ENCODE data around the gene NAT14. TPM values are rescaled to one million over a fixed set of nuclear protein-coding genes. Genes with fewer than 3 reads are reported as not detected.
A peak's percentile ranks its signal among the peaks of the same experiment; 100 is the strongest.

The NAT14 gene
- total RNA-seq, 1 experiment from 2014 or later, result 87.7 TPM

DNA sequence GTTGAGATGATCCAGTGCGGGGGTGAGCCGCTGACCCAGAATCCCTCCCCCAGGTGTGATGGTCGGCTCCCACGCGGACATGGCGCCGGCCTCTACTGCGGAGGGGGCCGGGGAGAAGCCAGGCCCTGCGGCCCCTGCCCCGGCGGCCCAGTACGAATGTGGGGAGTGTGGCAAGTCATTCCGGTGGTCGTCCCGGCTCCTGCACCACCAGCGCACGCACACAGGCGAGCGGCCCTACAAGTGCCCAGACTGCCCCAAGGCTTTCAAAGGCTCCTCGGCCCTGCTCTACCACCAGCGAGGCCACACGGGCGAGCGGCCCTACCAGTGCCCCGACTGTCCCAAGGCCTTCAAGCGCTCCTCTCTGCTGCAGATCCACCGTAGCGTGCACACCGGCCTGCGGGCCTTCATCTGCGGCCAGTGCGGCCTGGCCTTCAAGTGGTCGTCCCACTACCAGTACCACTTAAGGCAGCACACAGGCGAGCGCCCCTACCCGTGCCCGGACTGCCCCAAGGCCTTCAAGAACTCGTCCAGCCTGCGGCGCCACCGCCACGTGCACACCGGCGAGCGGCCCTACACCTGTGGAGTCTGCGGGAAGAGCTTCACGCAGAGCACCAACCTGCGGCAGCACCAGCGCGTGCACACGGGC, 3.7 kb upstream of the NAT14 start:
- Mint-ChIP-seq H3K9me3 (no peaks in the 10 kb centered on the region), H3K4me3 (peak overlapping the region; percentile 25; the same call in 1 of the 2 replicates), H3K4me1 (peaks cover 19% of the 10 kb centered on the region), H3K36me3 (no peaks in the 10 kb centered on the region), H3K27me3 (ENCODE audit: low read depth) (no peaks in the 10 kb centered on the region), H3K27ac (no peak overlapping the region)
- CTCF ChIA-PET, result interaction anchor here (1.3 to 13.5 kb wide), 2 partner anchors 14 to 23 kb away, joined by 13 to 96 read pairs; no protein-coding TSS in a partner anchor
- ATAC-seq, result no peak
- POLR2A ChIA-PET, result no interaction called here
- no peak for DNase-seq (ENCODE audit: low spot score)
- TF ChIP-seq GRHL2 (CRISPR knock-in tag; IDR thresholded peaks at IDR 0.05; ENCODE audit: insufficient replicate concordance, severe bottlenecking), result no peak
- TF ChIP-seq, protein P1, sequence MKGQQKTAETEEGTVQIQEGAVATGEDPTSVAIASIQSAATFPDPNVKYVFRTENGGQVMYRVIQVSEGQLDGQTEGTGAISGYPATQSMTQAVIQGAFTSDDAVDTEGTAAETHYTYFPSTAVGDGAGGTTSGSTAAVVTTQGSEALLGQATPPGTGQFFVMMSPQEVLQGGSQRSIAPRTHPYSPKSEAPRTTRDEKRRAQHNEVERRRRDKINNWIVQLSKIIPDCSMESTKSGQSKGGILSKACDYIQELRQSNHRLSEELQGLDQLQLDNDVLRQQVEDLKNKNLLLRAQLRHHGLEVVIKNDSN (CRISPR knock-in tag; IDR thresholded peaks at IDR 0.05), result no peak
- TF ChIP-seq GABPB1 (CRISPR knock-in tag; IDR thresholded peaks at IDR 0.05), result no peak
- no peak for TF ChIP-seq NFE2L1 (CRISPR knock-in tag; IDR thresholded peaks at IDR 0.05)
- no peak for TF ChIP-seq IRF2 (CRISPR knock-in tag; IDR thresholded peaks at IDR 0.05; ENCODE audit: borderline replicate concordance, low read depth)
- TF ChIP-seq FOXP1 (CRISPR knock-in tag; IDR thresholded peaks at IDR 0.05; ENCODE audit: borderline replicate concordance), result no peak
- 0 out of 2 replicates have a peak, but pooled peaks have one; percentile 2 for TF ChIP-seq ZNF121 (CRISPR knock-in tag; IDR thresholded peaks at IDR 0.05)
- no peak for TF ChIP-seq SP1 (CRISPR knock-in tag; conservative IDR thresholded peaks at IDR 0.05)
- TF ChIP-seq ETV6 (CRISPR knock-in tag; IDR thresholded peaks at IDR 0.05), result 0 out of 2 replicates have a peak, but pooled peaks have one; percentile 29
- TF ChIP-seq TEAD1 (CRISPR knock-in tag; IDR thresholded peaks at IDR 0.05), result no peak
- TF ChIP-seq, protein P2, sequence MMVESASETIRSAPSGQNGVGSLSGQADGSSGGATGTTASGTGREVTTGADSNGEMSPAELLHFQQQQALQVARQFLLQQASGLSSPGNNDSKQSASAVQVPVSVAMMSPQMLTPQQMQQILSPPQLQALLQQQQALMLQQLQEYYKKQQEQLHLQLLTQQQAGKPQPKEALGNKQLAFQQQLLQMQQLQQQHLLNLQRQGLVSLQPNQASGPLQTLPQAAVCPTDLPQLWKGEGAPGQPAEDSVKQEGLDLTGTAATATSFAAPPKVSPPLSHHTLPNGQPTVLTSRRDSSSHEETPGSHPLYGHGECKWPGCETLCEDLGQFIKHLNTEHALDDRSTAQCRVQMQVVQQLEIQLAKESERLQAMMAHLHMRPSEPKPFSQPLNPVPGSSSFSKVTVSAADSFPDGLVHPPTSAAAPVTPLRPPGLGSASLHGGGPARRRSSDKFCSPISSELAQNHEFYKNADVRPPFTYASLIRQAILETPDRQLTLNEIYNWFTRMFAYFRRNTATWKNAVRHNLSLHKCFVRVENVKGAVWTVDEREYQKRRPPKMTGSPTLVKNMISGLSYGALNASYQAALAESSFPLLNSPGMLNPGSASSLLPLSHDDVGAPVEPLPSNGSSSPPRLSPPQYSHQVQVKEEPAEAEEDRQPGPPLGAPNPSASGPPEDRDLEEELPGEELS (CRISPR knock-in tag; IDR thresholded peaks at IDR 0.05), result no peak
- TF ChIP-seq, protein P3, sequence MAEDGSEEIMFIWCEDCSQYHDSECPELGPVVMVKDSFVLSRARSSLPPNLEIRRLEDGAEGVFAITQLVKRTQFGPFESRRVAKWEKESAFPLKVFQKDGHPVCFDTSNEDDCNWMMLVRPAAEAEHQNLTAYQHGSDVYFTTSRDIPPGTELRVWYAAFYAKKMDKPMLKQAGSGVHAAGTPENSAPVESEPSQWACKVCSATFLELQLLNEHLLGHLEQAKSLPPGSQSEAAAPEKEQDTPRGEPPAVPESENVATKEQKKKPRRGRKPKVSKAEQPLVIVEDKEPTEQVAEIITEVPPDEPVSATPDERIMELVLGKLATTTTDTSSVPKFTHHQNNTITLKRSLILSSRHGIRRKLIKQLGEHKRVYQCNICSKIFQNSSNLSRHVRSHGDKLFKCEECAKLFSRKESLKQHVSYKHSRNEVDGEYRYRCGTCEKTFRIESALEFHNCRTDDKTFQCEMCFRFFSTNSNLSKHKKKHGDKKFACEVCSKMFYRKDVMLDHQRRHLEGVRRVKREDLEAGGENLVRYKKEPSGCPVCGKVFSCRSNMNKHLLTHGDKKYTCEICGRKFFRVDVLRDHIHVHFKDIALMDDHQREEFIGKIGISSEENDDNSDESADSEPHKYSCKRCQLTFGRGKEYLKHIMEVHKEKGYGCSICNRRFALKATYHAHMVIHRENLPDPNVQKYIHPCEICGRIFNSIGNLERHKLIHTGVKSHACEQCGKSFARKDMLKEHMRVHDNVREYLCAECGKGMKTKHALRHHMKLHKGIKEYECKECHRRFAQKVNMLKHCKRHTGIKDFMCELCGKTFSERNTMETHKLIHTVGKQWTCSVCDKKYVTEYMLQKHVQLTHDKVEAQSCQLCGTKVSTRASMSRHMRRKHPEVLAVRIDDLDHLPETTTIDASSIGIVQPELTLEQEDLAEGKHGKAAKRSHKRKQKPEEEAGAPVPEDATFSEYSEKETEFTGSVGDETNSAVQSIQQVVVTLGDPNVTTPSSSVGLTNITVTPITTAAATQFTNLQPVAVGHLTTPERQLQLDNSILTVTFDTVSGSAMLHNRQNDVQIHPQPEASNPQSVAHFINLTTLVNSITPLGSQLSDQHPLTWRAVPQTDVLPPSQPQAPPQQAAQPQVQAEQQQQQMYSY (CRISPR knock-in tag; IDR thresholded peaks at IDR 0.05), result no peak
- TF ChIP-seq, protein P4, sequence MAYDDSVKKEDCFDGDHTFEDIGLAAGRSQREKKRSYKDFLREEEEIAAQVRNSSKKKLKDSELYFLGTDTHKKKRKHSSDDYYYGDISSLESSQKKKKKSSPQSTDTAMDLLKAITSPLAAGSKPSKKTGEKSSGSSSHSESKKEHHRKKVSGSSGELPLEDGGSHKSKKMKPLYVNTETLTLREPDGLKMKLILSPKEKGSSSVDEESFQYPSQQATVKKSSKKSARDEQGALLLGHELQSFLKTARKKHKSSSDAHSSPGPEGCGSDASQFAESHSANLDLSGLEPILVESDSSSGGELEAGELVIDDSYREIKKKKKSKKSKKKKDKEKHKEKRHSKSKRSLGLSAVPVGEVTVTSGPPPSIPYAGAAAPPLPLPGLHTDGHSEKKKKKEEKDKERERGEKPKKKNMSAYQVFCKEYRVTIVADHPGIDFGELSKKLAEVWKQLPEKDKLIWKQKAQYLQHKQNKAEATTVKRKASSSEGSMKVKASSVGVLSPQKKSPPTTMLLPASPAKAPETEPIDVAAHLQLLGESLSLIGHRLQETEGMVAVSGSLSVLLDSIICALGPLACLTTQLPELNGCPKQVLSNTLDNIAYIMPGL (CRISPR knock-in tag; IDR thresholded peaks at IDR 0.05), result no peak
- TF ChIP-seq, protein P5, sequence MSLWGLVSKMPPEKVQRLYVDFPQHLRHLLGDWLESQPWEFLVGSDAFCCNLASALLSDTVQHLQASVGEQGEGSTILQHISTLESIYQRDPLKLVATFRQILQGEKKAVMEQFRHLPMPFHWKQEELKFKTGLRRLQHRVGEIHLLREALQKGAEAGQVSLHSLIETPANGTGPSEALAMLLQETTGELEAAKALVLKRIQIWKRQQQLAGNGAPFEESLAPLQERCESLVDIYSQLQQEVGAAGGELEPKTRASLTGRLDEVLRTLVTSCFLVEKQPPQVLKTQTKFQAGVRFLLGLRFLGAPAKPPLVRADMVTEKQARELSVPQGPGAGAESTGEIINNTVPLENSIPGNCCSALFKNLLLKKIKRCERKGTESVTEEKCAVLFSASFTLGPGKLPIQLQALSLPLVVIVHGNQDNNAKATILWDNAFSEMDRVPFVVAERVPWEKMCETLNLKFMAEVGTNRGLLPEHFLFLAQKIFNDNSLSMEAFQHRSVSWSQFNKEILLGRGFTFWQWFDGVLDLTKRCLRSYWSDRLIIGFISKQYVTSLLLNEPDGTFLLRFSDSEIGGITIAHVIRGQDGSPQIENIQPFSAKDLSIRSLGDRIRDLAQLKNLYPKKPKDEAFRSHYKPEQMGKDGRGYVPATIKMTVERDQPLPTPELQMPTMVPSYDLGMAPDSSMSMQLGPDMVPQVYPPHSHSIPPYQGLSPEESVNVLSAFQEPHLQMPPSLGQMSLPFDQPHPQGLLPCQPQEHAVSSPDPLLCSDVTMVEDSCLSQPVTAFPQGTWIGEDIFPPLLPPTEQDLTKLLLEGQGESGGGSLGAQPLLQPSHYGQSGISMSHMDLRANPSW (CRISPR knock-in tag; conservative IDR thresholded peaks at IDR 0.05; ENCODE audit: low read depth), result no peak
- TF ChIP-seq ELF4 (CRISPR knock-in tag; IDR thresholded peaks at IDR 0.05; ENCODE audit: low read depth), result no peak
- TF ChIP-seq, protein P6, sequence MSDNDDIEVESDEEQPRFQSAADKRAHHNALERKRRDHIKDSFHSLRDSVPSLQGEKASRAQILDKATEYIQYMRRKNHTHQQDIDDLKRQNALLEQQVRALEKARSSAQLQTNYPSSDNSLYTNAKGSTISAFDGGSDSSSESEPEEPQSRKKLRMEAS (CRISPR knock-in tag; IDR thresholded peaks at IDR 0.05), result peak; percentile 74
- TF ChIP-seq NR2C2 (CRISPR knock-in tag; IDR thresholded peaks at IDR 0.05), result no peak
- no peak for TF ChIP-seq SOX15 (CRISPR knock-in tag; IDR thresholded peaks at IDR 0.05)
- TF ChIP-seq ZNF423 (CRISPR knock-in tag; IDR thresholded peaks at IDR 0.05), result no peak
- TF ChIP-seq, protein P7, sequence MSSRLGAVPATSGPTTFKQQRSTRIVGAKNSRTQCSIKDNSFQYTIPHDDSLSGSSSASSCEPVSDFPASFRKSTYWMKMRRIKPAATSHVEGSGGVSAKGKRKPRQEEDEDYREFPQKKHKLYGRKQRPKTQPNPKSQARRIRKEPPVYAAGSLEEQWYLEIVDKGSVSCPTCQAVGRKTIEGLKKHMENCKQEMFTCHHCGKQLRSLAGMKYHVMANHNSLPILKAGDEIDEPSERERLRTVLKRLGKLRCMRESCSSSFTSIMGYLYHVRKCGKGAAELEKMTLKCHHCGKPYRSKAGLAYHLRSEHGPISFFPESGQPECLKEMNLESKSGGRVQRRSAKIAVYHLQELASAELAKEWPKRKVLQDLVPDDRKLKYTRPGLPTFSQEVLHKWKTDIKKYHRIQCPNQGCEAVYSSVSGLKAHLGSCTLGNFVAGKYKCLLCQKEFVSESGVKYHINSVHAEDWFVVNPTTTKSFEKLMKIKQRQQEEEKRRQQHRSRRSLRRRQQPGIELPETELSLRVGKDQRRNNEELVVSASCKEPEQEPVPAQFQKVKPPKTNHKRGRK (CRISPR knock-in tag; IDR thresholded peaks at IDR 0.05; ENCODE audit: borderline replicate concordance), result no peak
- TF ChIP-seq, protein P8, sequence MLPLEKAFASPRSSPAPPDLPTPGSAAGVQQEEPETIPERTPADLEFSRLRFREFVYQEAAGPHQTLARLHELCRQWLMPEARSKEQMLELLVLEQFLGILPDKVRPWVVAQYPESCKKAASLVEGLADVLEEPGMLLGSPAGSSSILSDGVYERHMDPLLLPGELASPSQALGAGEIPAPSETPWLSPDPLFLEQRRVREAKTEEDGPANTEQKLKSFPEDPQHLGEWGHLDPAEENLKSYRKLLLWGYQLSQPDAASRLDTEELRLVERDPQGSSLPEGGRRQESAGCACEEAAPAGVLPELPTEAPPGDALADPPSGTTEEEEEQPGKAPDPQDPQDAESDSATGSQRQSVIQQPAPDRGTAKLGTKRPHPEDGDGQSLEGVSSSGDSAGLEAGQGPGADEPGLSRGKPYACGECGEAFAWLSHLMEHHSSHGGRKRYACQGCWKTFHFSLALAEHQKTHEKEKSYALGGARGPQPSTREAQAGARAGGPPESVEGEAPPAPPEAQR (CRISPR knock-in tag; IDR thresholded peaks at IDR 0.05), result no peak
- TF ChIP-seq ZNF232 (CRISPR knock-in tag; IDR thresholded peaks at IDR 0.05), result no peak
